PC-9 (cell line): ENCODE data around the gene SHISA7. TPM values are rescaled to one million over a fixed set of nuclear protein-coding genes. Genes with fewer than 3 reads are reported as not detected.

Experiments
- BruUV-seq: library from RNA; stranded (reverse); fragments of 400-500 nt; replicated peaks from 2 replicates; lab custom pipeline; 2021; lab: Mats Ljungman, UMichigan
- CTCF ChIA-PET: fragments of 300-600 bp; sonication (Branson Sonifier 250); formaldehyde crosslinking; loops from one replicate; lab custom pipeline; 2022; ENCODE audit warnings: antibody characterized with exemption; lab: Charles Lee
- POLR2A ChIA-PET: fragments of 300-600 bp; sonication (Branson Sonifier 250); formaldehyde crosslinking; loops from one replicate; lab custom pipeline; 2022; ENCODE audit warnings: antibody characterized with exemption; ENCODE audit not compliant: unreplicated experiment; lab: Charles Lee
- DNase-seq, 2 experiments: peaks; one replicate each; pipeline versions ENCODE4 v3.0.0 to v3.0.0-alpha.2; 2015 to 2022; ENCODE audit warnings: mixed read lengths in 1 of 2
- H2AFZ ChIP-seq: fragments of 200-600 bp; sonication (generic); 2 replicates; pipeline ENCODE4 v1.8.1; 2017; ENCODE audit warnings: antibody characterized with exemption
- H3F3A ChIP-seq: fragments of 200-600 bp; sonication (generic); 2 replicates; pipeline ENCODE4 v1.8.1; 2017; ENCODE audit warnings: antibody characterized with exemption, mild to moderate bottlenecking, low read depth; ENCODE audit not compliant: insufficient read depth
- H3K27ac ChIP-seq: fragments of 200-600 bp; sonication (generic); 2 replicates; pipeline ENCODE4 v1.6.1; 2016; ENCODE audit warnings: mixed run types
- H3K27me3 ChIP-seq: fragments of 200-600 bp; sonication (generic); 2 replicates; pipeline ENCODE4 v1.6.1; 2016; ENCODE audit warnings: low read depth, mixed run types; ENCODE audit not compliant: insufficient read depth
- H3K36me3 ChIP-seq: fragments of 200-600 bp; sonication (generic); 2 replicates; pipeline ENCODE4 v1.6.1; 2016; ENCODE audit warnings: low read depth, mixed run types
- H3K4me1 ChIP-seq: fragments of 200-600 bp; sonication (generic); replicated peaks from 2 replicates; pipeline ENCODE4 v1.6.1; 2016; ENCODE audit warnings: mixed run types; ENCODE audit not compliant: insufficient read depth
- H3K4me2 ChIP-seq: fragments of 200-600 bp; sonication (generic); 2 replicates; pipeline ENCODE4 v1.6.1; 2017; ENCODE audit warnings: mixed run types
- H3K4me3 ChIP-seq: fragments of 200-600 bp; sonication (generic); 2 replicates; pipeline ENCODE4 v1.6.1; 2016; ENCODE audit warnings: mixed run types
- H3K79me2 ChIP-seq: fragments of 200-600 bp; sonication (generic); 2 replicates; pipeline ENCODE4 v1.6.1; 2017; ENCODE audit warnings: low read depth, mixed run types
- H3K9me2 ChIP-seq: fragments of 200-600 bp; sonication (generic); 2 replicates; pipeline ENCODE4 v1.8.1; 2017; ENCODE audit warnings: mild to moderate bottlenecking; ENCODE audit not compliant: insufficient read depth
- H3K9me3 ChIP-seq: fragments of 200-600 bp; sonication (generic); 2 replicates; pipeline ENCODE4 v1.8.1; 2016; ENCODE audit warnings: low read depth; ENCODE audit not compliant: insufficient read depth
- H4K20me1 ChIP-seq: fragments of 200-600 bp; sonication (generic); 2 replicates; pipeline ENCODE4 v1.8.1; 2017; ENCODE audit not compliant: insufficient read depth
- EZH2 ChIP-seq: fragments of 200-600 bp; sonication (generic); IDR thresholded peaks from 2 replicates; pipeline ENCODE4 v1.8.0; 2017; ENCODE audit warnings: antibody characterized with exemption, low read depth
- intact Hi-C: fragments of 100-400 bp; cut with micrococcal nuclease; formaldehyde crosslinking; loops from one replicate; pipeline ENCODE4 v1.10.0; 2022; ENCODE audit not compliant: unreplicated experiment
- total RNA-seq: library from RNA; stranded (reverse); gene quantifications from 2 replicates; pipeline ENCODE4 v1.2.3, GENCODE V29; 2021
- TF ChIP-seq, protein P1 (sequence below): fragments of 200-600 bp; sonication (generic); conservative IDR thresholded peaks from 2 replicates; pipeline ENCODE4 v1.6.1; 2017; ENCODE audit warnings: mixed run types, antibody characterized with exemption, mild to moderate bottlenecking, moderate library complexity

SHISA7 gene
- total RNA-seq, 1 experiment from 2014 or later: not detected

DNA sequence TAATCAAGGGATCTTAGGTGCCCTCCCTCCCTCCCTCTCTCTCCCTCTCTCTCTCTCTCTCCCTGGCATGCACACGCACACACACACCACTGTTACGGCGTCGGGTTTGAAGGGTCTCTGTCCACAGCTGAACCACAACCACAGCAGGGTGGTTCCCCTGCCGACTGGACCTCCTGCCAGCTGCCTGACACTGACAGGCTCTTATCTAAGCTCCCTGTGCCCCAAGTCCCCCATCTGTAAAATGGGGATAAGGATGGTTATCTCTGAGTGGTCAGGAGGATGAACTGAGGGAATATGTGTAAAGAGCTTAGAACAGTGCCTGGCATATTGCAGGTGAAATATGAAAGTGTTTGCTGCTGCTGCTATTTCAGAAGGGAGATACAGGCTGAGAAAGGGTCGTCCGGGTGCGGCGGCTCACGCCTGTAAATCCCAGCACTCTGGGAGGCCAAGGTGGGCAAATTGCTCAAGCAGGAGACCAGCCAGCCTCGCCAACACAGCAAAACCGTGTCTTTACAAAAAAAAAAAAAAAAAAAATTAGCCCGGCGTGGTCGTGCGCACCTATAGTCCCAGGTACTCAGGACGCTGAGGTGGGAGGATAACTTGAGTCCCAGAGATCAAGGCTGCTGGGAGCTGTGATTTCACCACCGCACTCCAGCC, 852 bp upstream of the SHISA7 start:
- H3K9me2 ChIP-seq: no peaks in the 10 kb centered on the region
- no peaks in the 10 kb centered on the region; the same call in 1 of the 2 replicates for H4K20me1 ChIP-seq
- H3K4me2 ChIP-seq: no peak overlapping the region
- intact Hi-C loops: no loop called here
- no peak for DNase-seq
- TF ChIP-seq, protein P1, sequence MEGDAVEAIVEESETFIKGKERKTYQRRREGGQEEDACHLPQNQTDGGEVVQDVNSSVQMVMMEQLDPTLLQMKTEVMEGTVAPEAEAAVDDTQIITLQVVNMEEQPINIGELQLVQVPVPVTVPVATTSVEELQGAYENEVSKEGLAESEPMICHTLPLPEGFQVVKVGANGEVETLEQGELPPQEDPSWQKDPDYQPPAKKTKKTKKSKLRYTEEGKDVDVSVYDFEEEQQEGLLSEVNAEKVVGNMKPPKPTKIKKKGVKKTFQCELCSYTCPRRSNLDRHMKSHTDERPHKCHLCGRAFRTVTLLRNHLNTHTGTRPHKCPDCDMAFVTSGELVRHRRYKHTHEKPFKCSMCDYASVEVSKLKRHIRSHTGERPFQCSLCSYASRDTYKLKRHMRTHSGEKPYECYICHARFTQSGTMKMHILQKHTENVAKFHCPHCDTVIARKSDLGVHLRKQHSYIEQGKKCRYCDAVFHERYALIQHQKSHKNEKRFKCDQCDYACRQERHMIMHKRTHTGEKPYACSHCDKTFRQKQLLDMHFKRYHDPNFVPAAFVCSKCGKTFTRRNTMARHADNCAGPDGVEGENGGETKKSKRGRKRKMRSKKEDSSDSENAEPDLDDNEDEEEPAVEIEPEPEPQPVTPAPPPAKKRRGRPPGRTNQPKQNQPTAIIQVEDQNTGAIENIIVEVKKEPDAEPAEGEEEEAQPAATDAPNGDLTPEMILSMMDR: no peak
- no peak for TF ChIP-seq EZH2
- no peaks in the 10 kb centered on the region for H3K79me2 ChIP-seq
- no peaks in the 10 kb centered on the region for H3K9me3 ChIP-seq
- no peak overlapping the region for H3K4me3 ChIP-seq
- ChIA-PET CTCF (no interaction called here), POLR2A (no interaction called here)
- peaks cover 52% of the 10 kb centered on the region for H3K27me3 ChIP-seq
- H2AFZ ChIP-seq: no peak overlapping the region
- peaks cover 18% of the 10 kb centered on the region for H3F3A ChIP-seq
- H3K4me1 ChIP-seq: no peaks in the 10 kb centered on the region
- BruUV-seq: no TSS peak
- no peak overlapping the region for H3K27ac ChIP-seq
- no peaks in the 10 kb centered on the region for H3K36me3 ChIP-seq

GRCh38 chr19:55442372-55442961, 633 bp downstream of the SHISA7 start:
- no TSS peak for BruUV-seq
- no peaks in the 10 kb centered on the region for H3K4me1 ChIP-seq
- no peak for TF ChIP-seq EZH2
- TF ChIP-seq, protein P1: no peak
- H3K4me2 ChIP-seq: no peak overlapping the region
- ChIA-PET POLR2A (no interaction called here), CTCF (no interaction called here)
- no peaks in the 10 kb centered on the region for H3K9me3 ChIP-seq
- DNase-seq: no peak
- no peak overlapping the region for H3K4me3 ChIP-seq
- intact Hi-C loops: no loop called here
- H3K27ac ChIP-seq: no peak overlapping the region
- H3K27me3 ChIP-seq: peaks cover 52% of the 10 kb centered on the region
- no peaks in the 10 kb centered on the region for H3K79me2 ChIP-seq
- H4K20me1 ChIP-seq: no peaks in the 10 kb centered on the region; the same call in 1 of the 2 replicates
- H3K36me3 ChIP-seq: no peaks in the 10 kb centered on the region
- H3K9me2 ChIP-seq: no peaks in the 10 kb centered on the region
- H2AFZ ChIP-seq: no peak overlapping the region
- H3F3A ChIP-seq: peaks cover 16% of the 10 kb centered on the region

- H4K20me1 ChIP-seq: no peaks in the 10 kb centered on the region; the same call in 1 of the 2 replicates
- H3K9me3 ChIP-seq: no peaks in the 10 kb centered on the region
- TF ChIP-seq EZH2: no peak
- TF ChIP-seq, protein P1: no peak
- H3K4me2 ChIP-seq: no peak overlapping the region
- H3K27ac ChIP-seq: no peak overlapping the region
- ChIA-PET CTCF (no interaction called here), POLR2A (no interaction called here)
- H2AFZ ChIP-seq: no peak overlapping the region
- peaks cover 46% of the 10 kb centered on the region for H3K27me3 ChIP-seq
- no peaks in the 10 kb centered on the region for H3K79me2 ChIP-seq
- no peaks in the 10 kb centered on the region for H3K36me3 ChIP-seq
- no peaks in the 10 kb centered on the region for H3K4me1 ChIP-seq
- H3K4me3 ChIP-seq: no peak overlapping the region
- intact Hi-C loops: no loop called here
- DNase-seq: no peak
- BruUV-seq: no TSS peak
- H3F3A ChIP-seq: peaks cover 13% of the 10 kb centered on the region
- H3K9me2 ChIP-seq: no peaks in the 10 kb centered on the region
Observed at GRCh38 chr19:55441692-55442321, 1.3 kb downstream of the SHISA7 start.
